ENCODE results near the gene RAC2.

- TF ChIP-seq CTCF (IDR thresholded peaks at IDR 0.05) (no peak), POLR2A (IDR thresholded peaks at IDR 0.05) (peak in 2 of 4 donors; percentile 36 to 57)
These were observed at the start of gene RAC2 for GRCh38 chr22:37244114-37244921.
